Urothelium cell line (cell line): ENCODE measurements around the gene BRD2.

Experiments
- DNase-seq: peaks from one replicate; pipeline ENCODE4 v3.0.0; 2011; ENCODE audit warnings: low spot score, mixed read lengths
- FAIRE-seq: peaks from 2 replicates; lab custom pipeline; 2011; peaks lifted over from hg19 to GRCh38; lab: Jason Lieb, UNC

Gene BRD2

GRCh38 chr6:32947552-32948465 lies 20.6 kb upstream of the BRD2 start:
- FAIRE-seq: no peak
- peak; percentile 54 for DNase-seq

DNA sequence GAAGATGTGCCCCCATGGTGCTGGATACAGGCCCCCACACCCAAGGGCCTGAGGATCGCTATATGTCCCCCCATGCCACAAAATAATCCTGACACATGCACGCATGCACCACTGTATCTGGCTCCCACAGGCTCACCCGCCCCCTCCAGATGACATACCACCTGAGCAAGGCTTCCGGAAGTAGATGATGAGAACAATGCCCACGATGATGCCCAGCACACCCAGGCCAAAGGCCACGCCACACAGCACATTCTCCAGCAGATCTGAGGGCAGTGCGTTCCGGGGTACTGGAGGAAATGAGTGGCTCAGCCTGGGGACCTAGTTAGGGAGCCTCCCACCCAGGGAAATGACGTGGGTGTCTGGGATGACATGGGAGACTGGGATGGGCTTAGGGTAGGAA lies 19.3 kb upstream of the BRD2 start:
- FAIRE-seq (no peak), DNase-seq (no peak)

DNA sequence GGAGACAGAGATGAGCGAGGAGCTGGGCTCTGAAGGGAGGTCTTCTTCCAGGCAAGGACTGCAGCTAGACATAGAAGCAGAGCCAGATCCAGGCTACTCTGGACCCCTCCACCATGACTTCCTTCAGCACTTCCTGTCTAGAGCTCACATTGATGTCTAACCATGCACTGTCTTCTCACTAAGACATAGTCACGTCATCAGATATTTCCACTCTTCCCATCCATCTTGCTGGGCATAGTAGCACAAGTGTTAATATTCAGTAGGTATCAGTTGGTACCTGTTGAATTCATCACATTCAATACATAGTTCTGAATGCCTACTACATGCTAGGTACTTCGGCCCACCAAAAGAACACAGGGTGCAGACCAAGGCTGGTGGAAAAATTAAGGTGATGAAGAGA lies 18.4 kb upstream of the BRD2 start:
- no peak for FAIRE-seq
- DNase-seq: no peak

- FAIRE-seq (no peak), DNase-seq (no peak)
Measured at GRCh38 chr6:32950449-32950848, 17.9 kb upstream of the BRD2 start.

GRCh38 chr6:32952817-32953739 lies 15.3 kb upstream of the BRD2 start, which contains the start of gene HLA-DMA:
Gene HLA-DMA (minus strand): TSS chr6:32953097. CDS start chr6:32953036, 61 bp downstream.
- FAIRE-seq (no peak), DNase-seq (peak; percentile 41)

DNA sequence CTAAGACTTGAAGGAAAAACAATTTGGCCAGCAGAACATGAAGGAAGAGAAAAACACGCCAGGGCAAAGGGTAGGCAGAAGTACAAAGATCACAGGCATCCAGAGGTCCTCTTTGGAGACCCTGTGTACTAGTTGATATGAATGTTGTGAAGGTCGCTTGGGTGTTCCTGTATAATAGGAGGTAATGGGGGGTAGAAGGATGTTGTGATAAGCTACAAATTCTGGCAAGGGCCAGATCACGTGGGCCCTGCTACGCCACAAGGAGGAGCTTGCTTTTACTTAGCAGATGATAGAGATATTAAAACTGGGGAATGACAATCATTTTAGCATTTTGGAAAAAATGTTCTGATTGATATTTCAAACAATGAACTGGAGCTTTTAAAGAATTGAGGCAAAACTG lies 14.6 kb upstream of the BRD2 start:
- no peak for FAIRE-seq
- DNase-seq: no peak

DNA sequence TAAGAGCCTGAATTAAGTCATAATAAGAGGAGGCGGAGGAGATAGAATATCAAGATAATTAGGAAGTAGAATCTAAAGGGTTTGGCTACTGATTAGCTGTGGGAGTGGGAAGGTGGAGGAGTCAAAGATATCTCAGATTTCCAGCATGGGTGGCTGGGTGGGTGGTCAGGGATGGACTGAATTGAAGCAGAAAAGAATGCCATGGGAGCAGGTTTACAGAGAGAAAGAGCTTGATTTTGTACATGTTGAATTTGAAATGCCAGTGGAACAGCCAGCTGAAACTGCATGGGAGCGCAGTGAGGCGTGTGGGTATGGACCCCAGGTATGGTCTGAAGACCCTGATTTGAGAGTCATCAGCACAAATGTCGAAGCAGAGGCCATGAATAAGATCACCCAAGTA lies 14.1 kb upstream of the BRD2 start:
- FAIRE-seq (no peak), DNase-seq (no peak)

GRCh38 chr6:32954986-32955802 lies 13.2 kb upstream of the BRD2 start:
- DNase-seq (no peak), FAIRE-seq (no peak)

GRCh38 chr6:32956176-32956575 lies 12.2 kb upstream of the BRD2 start:
- DNase-seq (no peak), FAIRE-seq (no peak)

DNA sequence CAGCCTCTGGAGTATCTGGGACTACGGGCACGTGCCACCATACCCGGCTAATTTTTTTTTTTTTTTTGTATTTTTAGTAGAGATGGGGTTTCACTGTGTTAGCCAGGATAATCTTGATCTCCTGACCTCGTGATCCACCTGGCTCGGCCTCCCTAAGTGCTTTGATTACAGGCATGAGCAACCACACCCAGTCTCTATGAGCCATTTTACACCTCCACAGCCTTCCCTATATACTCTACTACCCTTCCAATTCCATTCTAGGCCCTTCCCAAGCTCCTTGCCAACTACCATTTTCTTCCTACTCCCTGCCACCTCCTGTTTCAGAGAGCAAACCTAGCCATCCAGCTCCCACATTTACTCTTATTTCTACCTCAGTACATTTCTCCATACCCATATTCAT lies 7.8 kb upstream of the BRD2 start:
- FAIRE-seq (no peak), DNase-seq (no peak)

GRCh38 chr6:32962213-32962826 lies 6.1 kb upstream of the BRD2 start:
- FAIRE-seq (no peak), DNase-seq (no peak)

DNA sequence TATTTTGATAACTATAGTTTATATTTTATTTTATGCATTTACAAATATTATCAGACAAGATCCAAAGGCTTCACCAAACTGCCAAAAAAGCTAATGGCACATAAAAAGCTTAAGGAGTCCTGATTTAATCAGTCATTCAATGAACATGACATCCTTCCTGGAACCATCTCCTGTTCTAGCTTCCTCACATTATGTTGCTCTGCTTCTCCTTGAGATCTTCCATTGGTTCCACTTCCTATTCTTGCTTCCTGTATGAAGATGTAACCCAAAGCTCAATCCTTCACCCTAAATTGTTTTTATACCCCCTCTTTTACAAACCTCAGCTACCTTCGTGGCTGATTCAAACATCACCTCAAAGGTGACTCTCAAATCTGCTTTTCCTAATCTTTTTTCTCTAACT lies 4.5 kb upstream of the BRD2 start:
- DNase-seq (no peak), FAIRE-seq (no peak)

DNA sequence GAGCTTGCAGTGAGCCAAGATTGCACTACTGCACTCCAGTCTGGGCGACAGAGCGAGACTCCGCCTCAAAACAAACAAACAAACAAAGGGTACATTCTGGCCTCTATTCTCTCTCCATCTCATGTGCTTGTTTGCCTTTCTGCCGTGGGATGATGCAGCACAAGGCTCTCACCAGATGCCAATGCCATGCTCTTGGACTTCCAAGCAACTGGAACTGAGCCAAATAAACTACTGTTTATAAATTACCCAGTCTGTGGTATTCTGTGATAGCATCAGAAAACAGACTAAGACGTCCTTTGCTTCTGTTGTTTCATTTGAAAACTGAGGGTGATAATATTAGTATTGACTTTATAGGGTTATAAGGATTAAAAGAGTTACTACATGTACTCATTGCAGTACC lies 3.6 kb upstream of the BRD2 start:
- no peak for FAIRE-seq

GRCh38 chr6:32967151-32968091 lies 973 bp upstream of the BRD2 start:
- DNase-seq (peak; percentile 55), FAIRE-seq (no peak)

More for the DNA sequence above, 3.6 kb upstream of the BRD2 start:
- no peak for DNase-seq

- DNase-seq: peak; percentile 86
- no peak for FAIRE-seq
Measured at GRCh38 chr6:32968867-32969684, 682 bp downstream of the BRD2 start.

DNA sequence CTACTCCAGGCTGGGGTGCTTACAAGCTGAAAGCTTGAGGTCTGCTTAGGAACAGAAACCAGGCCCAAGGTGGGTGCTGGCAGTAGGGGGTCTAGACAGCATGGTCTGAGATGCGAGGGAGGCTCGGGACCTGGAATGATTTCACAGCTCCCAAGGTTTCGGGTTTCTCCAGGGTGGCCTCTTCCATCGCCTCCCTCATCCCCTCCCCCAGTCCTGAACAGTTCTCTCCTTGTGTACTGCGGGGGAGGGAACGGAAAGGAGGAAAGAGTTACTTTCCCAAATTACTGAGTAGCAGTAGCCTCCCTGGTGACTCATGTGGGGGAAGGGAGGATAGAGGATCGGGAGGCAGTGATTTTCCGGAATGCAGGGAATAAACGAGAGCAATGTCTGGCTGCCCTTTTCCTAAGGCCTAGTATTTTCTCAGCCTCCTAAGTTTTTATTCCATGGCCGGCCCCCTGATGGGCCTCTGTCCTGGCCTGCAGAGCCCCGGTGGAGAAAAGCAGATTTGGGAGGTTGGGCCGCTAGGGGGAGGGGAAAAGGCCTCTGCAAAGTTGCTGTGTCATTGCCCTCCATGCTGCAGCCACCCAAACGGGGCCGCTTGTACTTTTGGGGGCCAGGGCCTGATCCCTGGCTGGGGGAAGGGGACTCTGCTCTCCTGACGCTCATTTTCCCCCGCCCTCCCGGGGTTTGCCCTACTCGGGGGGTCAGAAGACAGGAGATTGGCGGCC lies 1.5 kb downstream of the BRD2 start:
- DNase-seq (peak; percentile 68), FAIRE-seq (no peak)

- DNase-seq (peak; percentile 71), FAIRE-seq (no peak)
Measured at GRCh38 chr6:32970413-32971241, 2.2 kb downstream of the BRD2 start.
